ENCODE measurements around the gene GPR107.

The GPR107 gene

DNA sequence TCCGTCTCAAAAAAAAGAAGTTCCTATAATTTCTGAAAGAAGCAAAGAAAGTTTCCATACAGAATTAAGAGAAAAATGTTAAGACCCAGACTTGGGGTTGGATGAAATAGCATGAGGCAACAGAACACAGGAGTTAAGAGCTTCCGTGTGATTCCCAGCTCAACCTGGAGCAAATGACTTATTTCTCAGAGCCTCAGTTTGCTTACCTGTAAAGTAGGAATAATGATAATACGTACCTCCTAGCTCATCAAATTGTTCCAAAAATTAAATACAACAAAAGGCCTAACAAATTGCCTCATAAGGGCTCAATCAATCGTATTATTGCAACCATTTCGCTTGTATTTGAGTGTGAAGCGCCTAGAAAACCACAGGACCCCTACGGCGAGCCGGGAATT, 600 bp upstream of the GPR107 start:
- in situ Hi-C loops (cut with MboI; ENCODE audit: low sequenced_read_pairs), result no loop called here

DNA sequence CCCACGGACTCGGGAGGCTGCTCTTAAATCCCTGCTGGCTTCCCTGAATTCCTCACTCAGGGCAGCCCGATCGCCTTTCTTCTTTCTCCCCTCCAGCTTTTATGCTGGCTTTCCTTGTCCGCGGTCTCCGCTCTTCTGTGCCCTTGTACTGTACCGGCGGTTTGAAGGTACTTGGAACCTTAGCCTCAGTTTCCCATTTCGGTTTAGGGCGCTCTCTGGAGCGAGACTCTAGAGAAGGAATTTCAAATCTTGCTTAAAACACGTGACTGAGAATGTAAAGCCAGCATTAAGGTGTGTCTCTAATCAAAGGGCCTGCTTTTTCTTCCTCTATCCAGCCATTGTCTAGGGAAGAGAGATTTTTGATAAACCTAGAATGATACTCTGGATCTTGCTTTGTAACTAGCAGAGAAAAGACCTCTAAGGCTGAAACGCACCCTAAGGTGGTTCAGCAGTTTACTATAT, 650 bp downstream of the GPR107 start:
- in situ Hi-C loops (cut with MboI; ENCODE audit: low sequenced_read_pairs), result no loop called here

DNA sequence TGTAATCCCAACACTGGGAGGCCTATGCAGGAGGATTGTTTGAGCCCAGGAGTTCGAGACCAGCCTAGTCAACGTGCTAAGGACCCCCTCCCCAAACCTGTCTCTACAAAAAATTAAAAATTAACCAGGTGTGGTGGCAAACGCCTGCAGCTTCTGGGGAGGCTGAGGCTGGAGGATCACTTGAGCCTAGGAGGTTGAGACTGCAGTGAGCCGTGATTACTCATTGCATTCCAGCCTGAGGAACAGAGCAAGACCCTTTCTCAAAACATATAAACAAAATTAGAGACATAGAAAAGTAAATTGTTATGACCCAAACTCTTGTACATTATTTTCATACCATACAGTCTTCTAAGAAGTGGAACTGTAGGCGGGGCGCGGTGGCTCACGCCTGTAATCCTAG, 1.1 kb downstream of the GPR107 start:
- in situ Hi-C loops (cut with MboI; ENCODE audit: low sequenced_read_pairs), result no loop called here

DNA sequence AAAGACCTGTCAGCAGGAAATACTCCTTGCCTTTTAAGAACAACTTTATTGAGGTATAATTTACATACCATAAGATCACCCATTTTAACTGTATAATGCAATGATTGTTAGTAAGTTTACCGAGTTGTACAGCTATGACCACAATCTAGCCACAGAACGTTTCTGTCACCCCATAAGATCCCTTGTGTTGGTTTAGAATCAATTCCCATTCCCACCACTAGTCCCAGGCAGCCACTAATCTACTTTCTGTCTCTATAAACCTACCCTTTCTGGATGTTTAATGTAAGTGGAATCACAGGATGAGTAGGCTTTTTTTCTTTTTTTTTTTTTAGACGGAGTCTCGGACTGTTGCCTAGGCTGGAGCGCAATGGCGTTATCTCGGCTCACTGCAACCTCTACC, 4.4 kb downstream of the GPR107 start:
- in situ Hi-C loops (cut with MboI; ENCODE audit: low sequenced_read_pairs), result no loop called here

DNA sequence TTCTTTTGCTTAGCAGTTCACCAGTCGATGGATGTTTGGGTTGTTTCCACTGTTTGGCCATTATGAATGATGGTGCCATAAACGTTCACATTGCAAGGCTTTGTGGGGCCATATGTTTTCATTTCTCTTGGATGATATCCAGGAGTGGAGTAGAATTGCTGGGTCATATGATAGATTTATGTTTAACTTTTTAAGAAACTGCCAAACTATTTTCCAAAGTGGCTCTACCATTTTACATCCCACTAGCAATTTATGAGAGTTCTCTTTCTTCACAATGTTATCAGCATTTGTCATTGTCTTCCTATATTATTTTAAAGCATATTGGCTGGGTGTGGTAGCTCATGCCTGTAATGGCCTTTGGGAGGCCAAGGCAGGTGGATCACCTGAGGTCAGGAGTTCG, 5.2 kb downstream of the GPR107 start:
- in situ Hi-C loops (cut with MboI; ENCODE audit: low sequenced_read_pairs), result no loop called here

DNA sequence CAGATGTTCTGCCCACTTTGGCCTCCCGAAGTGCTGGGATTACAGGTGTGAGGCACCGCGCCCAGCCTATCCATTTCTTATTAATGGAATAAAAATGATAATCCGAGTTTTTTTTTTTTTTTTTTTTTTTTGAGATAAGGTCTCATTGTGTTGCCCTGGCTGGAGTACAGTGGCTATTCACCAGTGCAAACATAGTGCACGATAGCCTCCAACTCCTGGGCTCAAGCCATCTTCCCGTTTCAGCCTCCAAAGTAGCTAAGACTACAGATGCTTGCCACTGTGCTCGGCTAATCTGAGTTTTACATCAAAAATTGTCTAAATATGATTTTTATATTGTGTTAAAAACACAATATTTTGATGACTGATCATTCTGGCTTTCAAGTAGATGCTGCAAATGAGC, 6.6 kb downstream of the GPR107 start:
- in situ Hi-C loops (cut with MboI; ENCODE audit: low sequenced_read_pairs), result no loop called here

DNA sequence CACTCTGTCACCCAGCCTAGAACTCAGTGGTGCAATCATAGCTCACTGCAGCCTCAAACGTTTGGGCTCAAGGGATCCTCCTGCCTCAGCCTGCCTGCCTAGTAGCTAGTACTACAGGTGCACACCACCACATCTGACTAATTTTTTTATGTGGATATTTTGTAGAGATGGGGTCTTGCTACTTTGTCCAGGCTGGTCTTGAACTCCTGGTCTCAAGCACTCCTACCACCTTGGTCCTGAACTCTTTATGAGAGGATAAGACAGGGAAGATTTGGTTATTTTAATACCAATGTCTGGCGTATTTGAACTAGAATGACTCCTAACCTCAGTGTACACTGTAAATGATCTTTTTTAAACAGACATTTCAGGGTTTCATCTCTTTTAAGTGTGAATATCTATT, 9.0 kb downstream of the GPR107 start:
- in situ Hi-C loops (cut with MboI; ENCODE audit: low sequenced_read_pairs), result no loop called here

DNA sequence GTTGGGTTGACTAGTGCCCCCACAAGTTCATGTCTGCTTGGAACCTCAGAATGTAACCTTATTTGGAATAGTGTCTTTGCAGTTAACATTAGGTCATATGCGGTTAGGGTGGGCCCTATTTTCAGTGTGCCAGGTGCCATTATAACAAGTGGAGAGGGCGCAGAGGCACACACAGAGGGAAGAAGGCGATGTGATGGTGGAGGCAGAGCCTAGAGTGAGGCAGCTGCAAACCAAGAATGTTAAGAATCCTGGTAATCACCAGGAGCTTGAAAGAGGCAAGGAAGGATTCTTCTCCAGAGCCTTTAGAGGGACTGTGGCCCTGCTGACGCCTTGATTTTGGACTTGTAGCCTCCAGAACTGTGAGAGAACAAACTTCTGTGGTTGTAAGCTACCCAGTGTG, 10.9 kb downstream of the GPR107 start:
- in situ Hi-C loops (cut with MboI; ENCODE audit: low sequenced_read_pairs), result no loop called here

DNA sequence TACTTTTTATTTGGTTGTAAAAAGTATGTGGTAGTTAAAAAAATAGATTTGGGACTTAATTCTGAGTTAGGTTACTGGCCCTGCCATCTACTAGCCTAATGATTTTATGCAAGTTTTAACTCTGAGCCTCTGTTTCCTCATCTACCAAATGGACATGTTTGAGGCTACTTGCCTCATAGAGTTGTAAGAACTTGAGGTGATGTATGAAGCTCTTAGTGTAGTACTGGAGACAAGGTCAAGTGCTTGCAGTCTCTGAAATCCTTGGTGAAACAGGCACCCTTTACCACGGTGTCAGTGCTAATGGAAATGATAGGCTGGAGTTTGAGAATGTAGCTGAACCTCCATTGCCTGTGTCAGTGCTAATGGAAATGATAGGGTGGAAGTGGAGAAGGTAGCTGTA, 15.3 kb downstream of the GPR107 start:
- in situ Hi-C loops (cut with MboI; ENCODE audit: low sequenced_read_pairs), result no loop called here

DNA sequence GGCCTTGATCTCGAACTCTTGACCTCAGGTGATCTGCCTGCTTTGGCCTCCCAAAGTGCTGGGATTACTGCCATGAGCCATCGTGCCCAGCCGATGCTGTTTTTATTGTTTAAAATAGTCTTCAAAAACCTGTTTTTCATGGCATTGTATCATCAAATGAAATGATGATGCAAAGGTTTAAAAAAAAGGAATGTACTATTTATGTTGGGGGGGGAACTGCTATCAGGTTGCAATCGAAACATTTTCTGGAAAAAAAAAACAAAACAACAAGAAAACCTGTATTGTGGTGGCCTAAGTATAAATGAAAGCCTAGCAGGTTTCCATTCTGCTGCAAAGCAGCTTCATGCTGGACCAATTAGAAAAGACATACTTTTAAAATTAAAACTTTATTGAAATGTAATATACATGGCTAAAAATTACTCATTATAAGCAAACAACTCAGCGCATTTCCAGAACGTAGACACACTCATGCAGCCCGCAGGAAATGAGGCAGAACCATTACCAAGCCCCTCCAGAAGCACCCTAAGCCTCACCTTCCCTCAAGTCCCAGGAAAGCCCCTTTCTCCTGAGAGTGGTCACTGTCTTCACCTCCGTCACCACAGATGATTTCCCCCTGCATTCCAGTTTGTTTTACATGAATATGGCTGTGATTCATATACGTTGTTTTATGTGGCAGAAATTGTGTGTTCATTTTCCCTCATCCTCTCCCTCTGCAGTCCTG, 19.0 kb downstream of the GPR107 start:
- in situ Hi-C loops (cut with MboI; ENCODE audit: low sequenced_read_pairs), result no loop called here

DNA sequence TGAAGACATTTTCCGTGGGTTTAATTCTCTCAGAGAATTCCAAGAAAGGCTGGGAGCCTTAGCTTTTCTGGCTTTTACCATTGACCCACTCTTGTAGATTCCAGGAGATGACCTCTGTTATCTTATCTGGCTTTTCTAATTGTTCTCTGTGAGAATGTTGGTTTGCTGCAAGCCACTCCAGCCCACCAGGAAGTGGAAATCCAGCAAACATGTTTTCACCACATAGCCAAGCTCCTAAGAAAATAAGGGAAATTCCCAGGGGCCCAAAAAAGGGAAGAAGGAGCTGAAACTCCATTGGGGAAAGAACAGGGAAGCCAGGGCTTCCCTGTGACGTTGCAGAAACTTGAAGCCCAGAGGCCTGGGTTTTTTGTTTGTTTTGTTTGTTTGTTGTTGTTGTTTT, 19.7 kb downstream of the GPR107 start:
- in situ Hi-C loops (cut with MboI; ENCODE audit: low sequenced_read_pairs), result no loop called here

DNA sequence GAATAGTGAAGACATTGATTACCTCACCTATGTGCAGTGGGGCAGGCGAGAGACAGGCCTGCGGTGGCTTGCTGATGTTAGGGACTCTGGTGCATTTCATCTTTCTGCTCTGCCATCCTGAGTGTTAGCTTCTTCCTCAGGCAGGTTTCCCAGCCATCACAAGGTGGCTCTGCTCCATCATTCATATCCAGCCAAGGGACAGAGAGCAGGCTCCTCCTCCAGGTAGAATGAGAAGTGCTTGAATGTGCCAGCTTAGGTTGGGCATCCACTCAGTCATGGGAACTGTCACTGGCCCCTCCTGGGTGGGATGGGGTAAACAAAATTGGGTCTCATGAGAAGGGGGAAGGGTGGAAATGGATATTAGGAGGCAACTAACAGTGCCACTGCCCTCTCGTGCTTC, 24.8 kb downstream of the GPR107 start:
- in situ Hi-C loops (cut with MboI; ENCODE audit: low sequenced_read_pairs), result no loop called here

DNA sequence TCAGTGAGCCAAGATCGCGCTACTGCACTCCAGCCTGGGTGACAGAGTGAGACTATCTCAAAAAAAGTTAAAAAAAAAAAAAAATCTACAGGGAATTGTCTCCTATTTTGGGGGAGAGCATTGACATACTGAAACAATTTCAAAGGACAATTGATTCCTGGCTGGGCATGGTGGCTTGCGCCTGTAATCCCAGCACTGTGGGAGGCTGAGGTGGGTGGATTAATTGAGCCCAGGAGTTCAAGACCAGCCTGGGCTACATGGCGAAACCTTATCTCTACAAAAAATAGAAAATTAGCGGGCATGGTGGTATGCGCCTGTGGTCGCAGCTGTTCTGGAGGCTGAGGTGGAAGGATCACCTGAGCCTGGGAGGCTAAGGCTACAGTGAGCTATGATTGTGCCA, 30.6 kb downstream of the GPR107 start:
- in situ Hi-C loops (cut with MboI; ENCODE audit: low sequenced_read_pairs), result no loop called here

DNA sequence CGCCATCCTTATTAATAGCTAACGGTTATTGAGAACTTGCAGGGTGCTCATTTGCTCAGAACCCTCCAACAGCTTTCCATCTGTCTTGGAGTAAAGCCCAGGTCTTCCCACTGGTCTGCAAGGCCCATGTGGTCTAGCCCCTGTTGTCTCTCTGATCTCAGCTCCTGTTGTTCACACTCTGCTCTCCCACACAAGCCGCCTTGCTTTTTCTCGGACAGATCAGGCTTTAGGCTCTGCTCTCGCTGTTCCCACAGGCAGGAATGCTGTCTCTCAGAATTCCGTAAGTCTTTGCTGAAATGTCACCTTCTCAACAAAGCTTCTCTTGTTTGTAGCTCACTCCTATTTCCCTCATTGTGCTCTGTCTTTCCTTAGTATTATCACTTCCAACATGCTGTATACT, 34.3 kb downstream of the GPR107 start:
- in situ Hi-C loops (cut with MboI; ENCODE audit: low sequenced_read_pairs), result no loop called here

DNA sequence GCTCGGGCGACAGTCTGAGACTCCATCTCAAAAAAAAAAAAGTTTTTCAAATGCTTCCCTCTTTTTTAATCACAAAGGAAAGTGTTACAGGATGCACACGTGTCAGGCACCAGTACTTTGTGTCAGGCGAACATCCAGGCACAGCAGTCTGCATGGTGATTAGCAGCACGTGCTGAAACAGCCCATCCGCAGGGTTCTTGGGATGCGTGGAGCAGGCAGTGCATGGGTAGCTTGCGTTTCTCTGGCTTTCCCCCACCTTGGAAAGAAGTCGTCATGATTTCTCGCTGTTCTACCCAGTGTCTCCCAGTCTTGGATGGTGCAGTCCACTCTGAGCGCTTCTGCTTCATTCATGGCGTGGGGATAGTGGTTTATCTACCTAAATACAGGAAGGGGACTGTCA, 35.4 kb downstream of the GPR107 start:
- in situ Hi-C loops (cut with MboI; ENCODE audit: low sequenced_read_pairs), result no loop called here

DNA sequence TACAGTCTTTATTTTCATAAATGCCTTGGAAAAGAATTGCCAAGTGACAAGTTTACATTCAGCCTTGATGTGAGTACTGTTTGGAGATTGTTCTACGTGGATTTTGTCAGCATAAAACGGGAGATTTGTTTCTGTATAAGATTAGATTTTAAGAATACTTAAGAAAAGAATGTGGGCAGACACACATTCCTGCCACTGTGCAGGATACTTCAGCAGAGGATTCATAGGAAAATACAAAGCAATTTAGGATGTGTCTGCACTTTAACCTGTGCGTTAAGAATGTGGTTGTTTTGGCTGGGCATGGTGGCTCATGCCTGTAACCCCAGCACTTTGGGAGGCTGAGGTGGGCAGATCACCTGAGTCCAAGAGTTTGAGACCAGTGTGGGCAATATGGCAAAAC, 37.2 kb downstream of the GPR107 start:
- in situ Hi-C loops (cut with MboI; ENCODE audit: low sequenced_read_pairs), result no loop called here

DNA sequence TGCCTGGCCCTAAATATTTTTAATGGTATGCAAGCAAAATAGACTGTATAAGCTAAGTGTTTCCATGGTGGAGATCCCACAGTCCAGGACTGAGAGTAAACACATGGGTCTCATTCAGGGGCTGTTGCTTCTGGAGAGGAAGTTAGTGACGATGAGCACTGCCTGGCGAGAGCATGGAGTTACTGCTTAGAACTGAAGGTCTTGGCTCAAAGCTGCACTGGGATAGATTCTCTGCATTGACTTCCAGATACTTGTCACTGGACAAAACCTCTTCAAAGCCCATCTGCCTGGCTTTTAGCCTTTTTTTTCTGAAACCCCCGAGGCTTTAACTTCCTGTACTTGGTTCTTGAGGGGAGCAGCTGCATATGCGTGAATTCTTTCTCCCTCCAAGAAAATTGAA, 39.2 kb downstream of the GPR107 start:
- in situ Hi-C loops (cut with MboI; ENCODE audit: low sequenced_read_pairs), result no loop called here

DNA sequence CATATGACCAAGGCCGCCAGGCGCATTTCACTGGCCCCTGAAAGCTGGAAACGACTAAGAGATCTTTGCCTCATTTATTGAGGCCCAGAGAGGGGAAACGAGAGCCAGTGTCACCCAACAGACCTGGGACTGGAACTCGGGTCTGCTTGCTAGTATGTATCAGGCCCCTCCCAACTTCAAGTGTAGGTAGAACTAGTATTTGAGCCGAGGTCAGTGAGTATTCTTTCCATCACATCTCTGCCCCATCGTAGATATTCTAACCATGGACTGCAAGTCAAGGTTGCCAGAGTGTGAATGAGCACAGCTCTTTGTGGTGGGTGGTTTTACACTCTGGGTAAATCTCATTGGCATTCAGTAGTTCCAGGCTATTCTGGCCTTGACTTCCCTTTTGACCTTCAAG, 42.2 kb downstream of the GPR107 start:
- in situ Hi-C loops (cut with MboI; ENCODE audit: low sequenced_read_pairs), result no loop called here

DNA sequence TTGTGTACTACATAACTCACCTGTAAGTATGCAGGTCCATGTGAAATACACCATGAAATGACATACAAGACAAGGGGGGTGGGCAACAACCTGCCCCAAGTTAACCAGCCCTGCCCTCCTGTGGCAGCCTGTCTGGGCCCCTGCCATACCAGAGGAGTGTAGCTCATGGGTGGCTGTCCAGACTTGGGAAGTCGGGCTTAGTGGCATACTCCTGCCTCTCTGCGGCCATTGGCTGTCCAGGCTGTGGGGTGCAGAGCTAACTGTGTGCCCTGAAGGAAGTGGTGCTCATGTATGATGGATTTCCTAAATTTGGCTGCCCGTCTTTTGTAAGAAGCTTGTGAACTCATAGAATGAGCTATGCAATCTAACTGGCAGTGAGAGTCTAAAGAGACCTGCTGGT, 47.0 kb downstream of the GPR107 start:
- in situ Hi-C loops (cut with MboI; ENCODE audit: low sequenced_read_pairs), result loop anchor here (25.0 kb wide), 1 partner anchor 237 kb away; no protein-coding TSS in a partner anchor

DNA sequence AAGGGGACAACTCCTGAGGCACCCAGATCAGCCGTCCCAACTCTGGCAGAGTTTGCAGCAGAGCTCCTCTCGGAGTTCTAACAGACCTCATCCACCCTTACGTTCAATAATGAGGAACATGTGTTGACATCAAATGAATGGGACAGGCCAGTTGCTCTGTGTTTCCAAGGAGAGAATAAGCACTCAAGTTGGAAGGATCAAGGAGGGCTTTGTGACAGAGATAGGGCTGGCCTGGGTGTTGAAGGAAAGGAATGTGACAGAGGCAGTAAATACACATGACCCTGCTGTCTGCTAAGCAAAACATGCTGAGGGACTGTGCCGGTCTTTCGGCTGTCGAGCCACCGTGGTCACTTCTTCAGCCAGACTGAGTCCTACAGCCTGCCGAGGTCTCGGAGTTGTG, 48.2 kb downstream of the GPR107 start:
- in situ Hi-C loops (cut with MboI; ENCODE audit: low sequenced_read_pairs), result loop anchor here (25.0 kb wide), 1 partner anchor 235 kb away; no protein-coding TSS in a partner anchor

DNA sequence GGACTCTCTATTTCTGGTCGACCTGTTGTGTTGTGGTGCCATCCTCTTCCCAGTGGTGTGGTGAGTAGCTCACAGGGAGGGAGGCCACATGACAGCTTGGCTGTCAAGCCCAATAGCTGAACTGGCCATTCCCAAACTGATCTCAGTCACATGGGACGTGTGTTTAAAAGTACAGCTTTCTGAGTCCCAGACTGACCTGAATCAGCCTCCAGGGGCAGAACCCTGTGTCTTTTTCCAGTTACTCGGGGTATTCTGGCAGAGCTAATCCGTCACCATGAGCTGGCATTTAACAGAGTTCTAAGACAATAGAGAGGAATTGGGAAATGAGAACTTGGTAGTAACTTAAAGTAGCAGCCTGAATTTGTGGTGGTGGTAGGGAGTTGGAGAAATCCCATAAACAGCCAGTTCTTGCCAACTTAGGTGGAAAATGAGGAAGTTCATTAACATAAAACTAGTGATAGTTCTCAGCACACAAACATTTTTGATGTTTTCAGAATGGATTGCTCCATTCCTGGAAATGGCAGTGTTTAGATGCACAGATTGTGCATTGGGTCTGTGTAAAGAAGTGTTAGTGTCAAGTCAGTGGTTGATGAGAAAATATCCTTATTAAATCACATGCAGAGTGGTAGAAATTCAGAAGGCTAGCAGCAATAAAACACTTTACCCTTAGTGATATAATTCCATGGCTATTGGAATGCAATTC, 50.9 kb downstream of the GPR107 start:
- in situ Hi-C loops (cut with MboI; ENCODE audit: low sequenced_read_pairs), result loop anchor here (25.0 kb wide), 1 partner anchor 233 kb away; no protein-coding TSS in a partner anchor

DNA sequence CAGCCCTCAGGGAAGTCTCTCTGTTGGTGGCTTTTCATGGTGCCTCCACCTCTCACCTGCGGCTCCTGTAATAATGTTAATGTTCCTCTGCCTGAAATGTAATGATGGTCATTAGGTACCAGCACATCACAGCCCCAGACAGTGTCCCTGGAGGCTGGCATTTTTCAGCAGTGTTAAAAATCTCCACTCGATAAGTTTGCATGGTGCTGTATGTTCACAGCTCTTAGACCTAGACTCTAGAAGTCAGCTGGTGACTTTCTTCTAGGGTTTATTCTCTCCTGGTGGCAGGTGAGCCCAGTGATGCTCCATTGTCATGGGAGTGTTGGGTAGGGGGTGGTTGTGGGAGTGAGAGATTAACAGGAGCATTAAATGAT, 53.1 kb downstream of the GPR107 start:
- in situ Hi-C loops (cut with MboI; ENCODE audit: low sequenced_read_pairs), result loop anchor here (25.0 kb wide), 1 partner anchor 230 kb away; no protein-coding TSS in a partner anchor
